Middle frontal gyrus (tissue), 1 donor: ENCODE measurements around the gene THADA.
"Not testable (repeated sequence)": the region's sequence is repeated elsewhere in the genome, so short reads cannot be mapped to it uniquely, and the experiment has no call there.

Experiments used
- DNase-seq: peaks from one replicate; pipeline ENCODE4 v3.0.0-alpha.2; 2015; ENCODE audit warnings: low spot score; ENCODE audit errors: extremely low spot score

The THADA gene

GRCh38 chr2:43540021-43540779, 55.6 kb downstream of the THADA start:
- no peak for DNase-seq

GRCh38 chr2:43539436-43539835, 56.4 kb downstream of the THADA start:
- no peak for DNase-seq

- DNase-seq = no peak
Measured at GRCh38 chr2:43538034-43538670, 57.7 kb downstream of the THADA start.

- DNase-seq = no peak
Measured at GRCh38 chr2:43537137-43537536, 58.7 kb downstream of the THADA start.

GRCh38 chr2:43534569-43534968, 61.3 kb downstream of the THADA start:
- DNase-seq = no peak

- DNase-seq = not testable (repeated sequence)
Measured at GRCh38 chr2:43532572-43532971, 63.3 kb downstream of the THADA start.

- no peak for DNase-seq
Measured at GRCh38 chr2:43531251-43531650, 64.6 kb downstream of the THADA start.

GRCh38 chr2:43526994-43527393, 68.8 kb downstream of the THADA start:
- no peak for DNase-seq

- no peak for DNase-seq
Measured at GRCh38 chr2:43525506-43525905, 70.3 kb downstream of the THADA start.

- DNase-seq = no peak
Measured at GRCh38 chr2:43524177-43524965, 71.5 kb downstream of the THADA start.

GRCh38 chr2:43522177-43522576, 73.7 kb downstream of the THADA start:
- DNase-seq = no peak

GRCh38 chr2:43521568-43521967, 74.3 kb downstream of the THADA start:
- DNase-seq = no peak

GRCh38 chr2:43520919-43521318, 74.9 kb downstream of the THADA start:
- no peak for DNase-seq

- DNase-seq = no peak
Measured at GRCh38 chr2:43519643-43520221, 76.1 kb downstream of the THADA start.

- no peak for DNase-seq
Measured at GRCh38 chr2:43518718-43519117, 77.1 kb downstream of the THADA start.

GRCh38 chr2:43518181-43518580, 77.7 kb downstream of the THADA start:
- no peak for DNase-seq

- no peak for DNase-seq
Measured at GRCh38 chr2:43515807-43516497, 79.9 kb downstream of the THADA start.

GRCh38 chr2:43515248-43515647, 80.6 kb downstream of the THADA start:
- no peak for DNase-seq

- DNase-seq = no peak
Measured at GRCh38 chr2:43513796-43514195, 82.0 kb downstream of the THADA start.

GRCh38 chr2:43513216-43513615, 82.6 kb downstream of the THADA start:
- no peak for DNase-seq

GRCh38 chr2:43511199-43511598, 84.6 kb downstream of the THADA start:
- DNase-seq = no peak
